HG03103 (cell line): ENCODE results near the gene PSMD14.
A peak's percentile ranks its signal among the peaks of the same experiment; 100 is the strongest.

ENCODE experiments used
- ATAC-seq: cut with Tn5 transposase; IDR thresholded peaks from one replicate; pipeline ENCODE4 v1.9.1; 2021; ENCODE audit warnings: low read depth; ENCODE audit not compliant: unreplicated experiment

PSMD14 gene

DNA sequence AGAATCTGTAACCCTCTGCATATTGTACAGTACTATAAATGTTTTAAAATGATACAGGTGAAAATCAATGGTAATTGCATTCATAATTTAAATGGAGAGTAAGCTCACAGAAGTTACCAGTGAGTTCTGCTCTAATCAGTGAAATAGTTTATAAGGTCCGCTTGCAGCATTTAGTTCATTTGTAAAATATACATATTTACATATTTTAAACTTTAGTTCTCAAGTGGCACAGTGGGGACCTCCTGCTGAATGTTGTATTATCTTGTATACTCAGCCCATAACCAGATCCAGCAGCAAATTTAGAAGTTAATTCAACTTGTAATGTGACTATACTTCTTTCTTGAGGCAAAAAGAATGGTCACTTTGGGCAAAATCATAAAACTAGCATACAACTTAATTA, 66.2 kb downstream of the PSMD14 start:
- no peak for ATAC-seq

DNA sequence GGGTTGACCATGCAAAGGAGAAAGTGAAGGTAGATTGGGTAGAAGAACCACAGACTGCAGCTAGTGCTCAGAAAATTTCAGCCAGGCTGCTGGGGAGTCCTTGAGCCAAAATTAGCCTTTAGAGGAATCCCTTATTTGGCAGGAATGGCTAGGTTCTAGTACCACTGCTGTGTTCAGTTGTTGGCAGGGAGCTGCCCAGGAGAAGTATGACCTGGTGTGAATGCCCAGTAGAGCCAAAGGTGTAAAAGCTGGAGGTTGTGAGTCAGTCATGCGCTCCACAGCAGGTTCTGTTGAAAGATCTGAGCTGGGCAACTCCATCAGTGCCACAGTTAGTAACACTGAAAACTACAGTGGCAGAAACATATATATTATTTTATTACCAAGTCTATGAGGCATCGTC, 71.5 kb downstream of the PSMD14 start:
- ATAC-seq = no peak

DNA sequence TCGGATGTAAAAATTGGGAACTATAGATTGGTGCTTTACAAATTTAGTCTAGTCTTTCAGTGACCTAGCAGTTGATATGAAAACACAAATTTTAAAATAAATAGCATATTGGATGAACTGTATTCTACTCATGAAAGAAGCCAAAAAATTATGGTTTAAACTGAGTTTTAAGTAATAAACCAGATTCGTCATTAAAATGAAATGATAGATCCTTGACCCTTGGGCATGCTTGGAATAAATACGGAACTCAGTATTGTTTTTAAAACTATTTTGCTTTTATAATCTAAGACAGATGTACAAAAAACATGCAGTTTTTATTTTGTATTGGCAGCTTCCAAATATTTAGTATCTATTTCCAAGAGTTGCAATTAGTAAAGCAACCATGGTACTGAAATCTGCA, 73.3 kb downstream of the PSMD14 start:
- no peak for ATAC-seq

DNA sequence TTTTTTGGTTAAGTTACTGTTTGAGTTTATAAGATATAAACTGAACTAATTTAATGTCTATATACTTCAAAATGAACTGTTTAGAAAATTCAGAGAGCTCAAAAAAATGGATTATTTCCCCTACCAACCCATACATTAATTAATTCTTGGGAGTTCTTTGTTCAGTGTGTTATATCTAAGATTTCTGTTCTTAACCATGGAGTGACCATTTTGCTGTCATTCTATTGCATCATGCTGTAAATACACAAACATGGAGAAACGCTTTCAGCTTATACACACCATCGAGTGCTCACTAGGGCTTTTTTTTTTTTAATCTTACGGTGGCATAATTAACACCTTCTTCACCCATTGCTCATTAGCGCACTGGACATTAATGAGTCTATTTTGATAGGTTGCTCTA, 74.5 kb downstream of the PSMD14 start:
- ATAC-seq = no peak

DNA sequence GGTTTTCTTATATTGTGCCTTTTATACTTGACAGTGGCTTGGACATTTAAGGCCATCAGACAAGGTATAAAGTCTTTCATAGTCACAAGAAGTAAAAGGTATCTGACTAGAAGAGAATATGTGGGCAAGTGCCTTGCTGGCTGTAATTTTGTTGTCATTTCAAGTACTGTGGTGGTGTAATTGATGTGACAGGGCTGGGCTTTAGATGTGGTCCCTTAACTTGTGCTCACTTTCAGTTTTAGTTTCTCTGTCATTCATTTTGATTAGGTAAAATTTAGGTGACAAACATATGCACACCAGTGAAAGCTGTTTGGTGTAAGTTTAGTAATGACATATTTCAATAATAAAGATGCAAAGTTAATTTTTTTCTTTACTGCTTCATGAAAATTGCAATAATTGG, 76.6 kb downstream of the PSMD14 start:
- ATAC-seq = peak; percentile 56

DNA sequence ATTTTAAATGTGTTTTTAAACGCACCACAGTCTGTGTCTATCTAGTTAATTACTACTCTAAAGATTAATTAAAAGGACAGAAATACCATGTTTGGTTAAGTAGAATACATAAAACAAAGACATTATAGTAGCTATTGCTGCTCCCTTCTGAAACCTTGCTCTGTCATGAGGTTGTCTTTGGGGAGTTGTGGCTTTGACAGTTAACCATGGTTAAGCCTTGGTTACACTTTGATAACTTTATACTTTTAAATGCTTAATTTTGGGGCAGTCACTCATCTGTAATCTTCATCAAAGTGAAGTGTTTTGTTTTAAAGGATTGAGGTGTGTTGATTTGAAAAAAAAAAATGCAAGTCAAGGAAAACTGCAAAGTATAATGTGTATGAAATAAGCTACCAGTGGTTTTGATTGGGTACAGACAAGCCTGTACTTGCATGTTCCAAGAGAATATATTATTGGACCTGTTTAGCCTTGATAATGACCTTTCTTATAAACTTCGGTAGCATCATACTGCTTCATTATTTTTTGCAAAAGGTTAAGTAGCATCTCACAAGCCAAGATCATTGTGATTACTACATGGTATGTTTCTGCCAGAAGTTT, 78.1 kb downstream of the PSMD14 start:
- ATAC-seq = peak; percentile 50

DNA sequence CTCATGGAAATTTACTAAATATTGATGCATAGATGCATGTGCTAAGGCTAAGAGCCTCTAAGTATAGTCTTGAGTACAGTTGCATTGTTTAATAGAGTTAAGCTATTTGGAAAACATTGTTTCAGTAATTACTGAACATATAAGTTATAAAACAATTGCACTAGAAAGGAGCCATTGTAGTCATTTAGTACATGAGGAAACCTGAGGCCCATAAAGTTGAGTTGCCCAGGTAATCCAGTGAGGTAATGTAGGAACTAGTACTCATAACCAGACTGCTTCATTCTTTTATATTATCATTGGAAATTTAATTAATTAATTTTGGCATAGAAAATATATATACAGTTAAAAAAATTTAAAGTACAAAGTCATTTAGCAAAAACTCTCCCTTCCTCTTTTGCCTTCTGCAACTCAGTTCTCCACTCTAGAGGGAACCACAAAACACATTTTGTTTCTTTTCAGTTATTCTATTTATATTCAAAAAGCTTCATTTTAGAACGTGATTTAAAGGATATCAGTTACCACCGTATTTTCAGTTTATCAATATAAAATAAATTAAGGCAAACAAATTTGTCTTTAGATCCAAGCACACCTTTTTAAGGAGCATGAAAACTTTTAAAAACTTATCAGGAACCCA, 80.0 kb downstream of the PSMD14 start:
- ATAC-seq = peak; percentile 31

DNA sequence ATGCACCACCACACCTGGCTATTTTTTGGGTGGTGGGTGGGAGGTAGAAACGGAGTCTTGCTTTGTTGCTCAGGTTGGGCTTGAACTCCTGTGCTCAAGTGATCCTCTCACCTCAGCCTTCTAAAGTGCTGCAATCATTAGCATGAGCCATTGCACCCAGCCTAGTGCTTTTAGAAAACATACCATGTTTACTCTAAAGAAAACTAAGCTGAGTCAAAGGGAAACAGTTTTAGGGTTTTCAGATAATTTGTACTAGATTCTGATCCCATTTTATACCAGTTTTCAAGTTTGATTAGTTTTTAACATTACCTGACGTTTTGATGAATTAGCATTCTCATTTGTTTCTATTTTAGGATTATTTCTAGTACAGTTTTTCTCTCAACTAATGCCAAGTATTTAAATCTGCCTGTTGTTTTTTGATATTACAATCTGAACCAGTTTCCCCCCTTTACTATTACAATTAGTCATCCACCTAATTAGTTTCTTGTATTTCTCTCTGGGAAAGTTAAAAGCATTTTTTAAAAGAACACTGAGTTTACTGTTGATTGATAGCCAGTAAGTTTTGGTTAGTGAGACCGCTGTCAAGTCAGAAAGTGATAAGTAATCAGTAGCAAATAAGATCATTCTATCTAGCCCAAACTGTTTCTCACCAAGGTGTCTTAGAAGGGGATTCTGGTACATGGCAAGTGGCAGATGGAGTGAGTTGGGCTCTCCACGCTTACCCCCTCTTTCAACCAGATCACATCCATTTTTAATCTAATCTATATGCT, 83.7 kb downstream of the PSMD14 start:
- ATAC-seq = no peak

DNA sequence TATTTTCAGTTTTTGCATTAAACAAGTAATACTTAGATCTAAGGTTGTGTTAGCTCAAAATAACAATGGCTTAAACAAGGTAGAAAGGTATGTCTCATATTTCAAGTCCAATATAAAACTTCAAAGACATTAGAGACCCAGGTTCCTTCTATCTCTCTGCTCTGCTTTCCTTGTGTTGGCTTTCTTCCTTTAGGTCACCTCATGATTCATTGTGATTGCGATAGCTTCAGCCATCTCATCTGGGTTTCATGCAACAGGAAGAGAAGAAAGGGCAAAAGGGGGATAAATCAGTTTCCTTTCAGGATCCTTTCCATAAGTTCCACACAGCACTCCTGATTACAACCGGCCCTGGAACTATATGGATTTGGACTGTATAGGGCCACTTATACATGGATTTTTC, 91.9 kb downstream of the PSMD14 start:
- no peak for ATAC-seq

DNA sequence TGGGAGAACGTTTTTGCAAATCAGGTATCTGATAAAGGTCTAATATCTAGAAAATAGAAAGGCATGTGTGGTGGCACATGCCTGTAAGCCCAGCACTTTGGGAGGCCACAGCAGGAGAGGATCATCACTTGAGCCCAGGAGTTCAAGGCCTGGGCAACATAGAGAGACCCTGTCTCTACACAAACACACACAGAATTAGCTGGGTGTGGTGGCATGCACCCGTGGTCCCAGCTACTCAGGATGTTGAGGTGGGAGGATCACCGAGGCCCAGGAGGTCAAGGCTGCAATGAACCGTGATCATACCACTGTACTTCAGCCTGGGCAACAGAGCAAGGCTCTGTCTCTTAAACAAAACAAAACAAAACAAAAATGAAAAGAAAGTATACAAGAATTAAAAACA, 94.1 kb downstream of the PSMD14 start:
- ATAC-seq = no peak

DNA sequence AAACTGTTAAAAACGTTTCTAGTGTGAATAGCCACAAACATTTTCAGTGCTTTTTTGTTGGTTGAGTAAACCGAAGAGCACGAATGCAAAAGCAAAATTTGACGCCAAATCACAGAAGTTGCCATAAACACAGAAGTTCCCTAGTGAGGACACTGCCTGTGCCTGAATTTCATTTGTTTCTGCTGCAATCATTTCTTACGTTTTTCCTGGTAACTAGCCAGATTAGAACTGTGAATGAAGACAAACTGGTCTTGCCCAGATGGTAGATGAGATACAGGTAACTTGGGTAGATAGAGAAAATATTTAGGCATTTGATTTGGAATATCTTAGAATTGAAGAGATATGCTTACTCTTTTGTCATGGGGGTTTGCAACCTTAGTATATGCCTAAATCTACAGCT, 98.1 kb downstream of the PSMD14 start:
- ATAC-seq = no peak

DNA sequence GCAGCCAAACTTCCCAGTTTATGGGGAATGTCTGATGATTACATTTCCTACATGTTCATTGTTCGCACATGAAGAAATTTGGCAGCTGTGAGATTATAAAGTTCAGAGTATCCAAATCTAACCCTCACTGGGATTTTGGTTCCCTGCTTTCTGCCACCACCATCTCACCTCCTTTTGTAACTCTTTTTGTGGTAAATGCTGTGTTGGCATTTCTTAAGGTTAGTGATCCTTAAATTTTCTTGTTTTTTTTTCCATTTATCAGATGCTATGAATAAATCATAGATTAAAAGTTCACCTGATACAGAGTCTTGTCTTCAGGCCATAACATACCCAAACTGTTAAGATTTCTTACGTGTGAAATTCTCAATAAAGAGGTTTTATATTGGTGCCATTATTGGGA, 99.4 kb downstream of the PSMD14 start:
- ATAC-seq = no peak

DNA sequence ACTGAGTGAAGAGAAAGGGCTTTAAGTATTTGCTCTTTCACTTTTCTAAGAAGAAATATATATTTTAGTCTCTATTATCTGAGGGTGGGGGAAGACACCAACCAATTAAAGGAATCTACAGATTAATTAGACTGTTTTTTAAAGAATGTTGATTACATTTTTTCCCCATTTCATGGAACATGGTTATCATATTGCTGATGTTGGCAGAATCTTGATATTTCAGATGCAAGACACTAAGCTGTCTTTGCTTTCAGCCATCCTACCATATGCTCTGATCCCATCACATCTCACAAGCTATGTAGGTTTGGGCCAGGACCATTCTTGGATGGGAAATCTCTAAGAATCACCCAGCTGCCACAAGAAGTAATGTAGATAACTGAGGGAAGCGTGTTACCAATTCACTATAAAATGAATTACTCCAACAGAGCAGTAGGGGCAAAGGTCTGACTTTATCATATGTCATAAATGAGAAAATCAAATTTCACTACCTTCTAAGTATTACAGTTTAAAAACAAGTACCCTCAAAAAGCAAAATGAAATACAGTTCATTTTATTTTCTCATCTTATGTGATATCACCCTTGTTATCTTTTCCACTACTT, 101.2 kb downstream of the PSMD14 start:
- ATAC-seq = no peak

DNA sequence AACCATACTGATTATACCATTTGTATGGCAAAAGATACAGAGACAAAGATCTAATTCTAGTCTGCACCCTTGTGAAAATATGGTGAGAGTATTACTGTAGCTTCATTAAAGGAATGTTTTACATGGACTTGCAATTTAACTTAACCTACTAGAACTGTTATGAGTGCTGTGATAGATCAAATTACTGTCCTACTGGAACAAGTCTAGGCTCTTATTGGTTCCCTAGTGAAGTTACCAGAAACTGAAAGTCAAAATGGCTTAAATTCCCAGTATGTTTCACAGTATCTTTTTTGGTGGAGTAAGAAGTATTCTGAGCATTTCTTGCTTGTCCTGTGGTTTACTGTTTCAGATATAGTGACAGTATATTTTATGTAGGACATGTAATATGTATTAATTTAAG, 104.1 kb downstream of the PSMD14 start:
- ATAC-seq = no peak

DNA sequence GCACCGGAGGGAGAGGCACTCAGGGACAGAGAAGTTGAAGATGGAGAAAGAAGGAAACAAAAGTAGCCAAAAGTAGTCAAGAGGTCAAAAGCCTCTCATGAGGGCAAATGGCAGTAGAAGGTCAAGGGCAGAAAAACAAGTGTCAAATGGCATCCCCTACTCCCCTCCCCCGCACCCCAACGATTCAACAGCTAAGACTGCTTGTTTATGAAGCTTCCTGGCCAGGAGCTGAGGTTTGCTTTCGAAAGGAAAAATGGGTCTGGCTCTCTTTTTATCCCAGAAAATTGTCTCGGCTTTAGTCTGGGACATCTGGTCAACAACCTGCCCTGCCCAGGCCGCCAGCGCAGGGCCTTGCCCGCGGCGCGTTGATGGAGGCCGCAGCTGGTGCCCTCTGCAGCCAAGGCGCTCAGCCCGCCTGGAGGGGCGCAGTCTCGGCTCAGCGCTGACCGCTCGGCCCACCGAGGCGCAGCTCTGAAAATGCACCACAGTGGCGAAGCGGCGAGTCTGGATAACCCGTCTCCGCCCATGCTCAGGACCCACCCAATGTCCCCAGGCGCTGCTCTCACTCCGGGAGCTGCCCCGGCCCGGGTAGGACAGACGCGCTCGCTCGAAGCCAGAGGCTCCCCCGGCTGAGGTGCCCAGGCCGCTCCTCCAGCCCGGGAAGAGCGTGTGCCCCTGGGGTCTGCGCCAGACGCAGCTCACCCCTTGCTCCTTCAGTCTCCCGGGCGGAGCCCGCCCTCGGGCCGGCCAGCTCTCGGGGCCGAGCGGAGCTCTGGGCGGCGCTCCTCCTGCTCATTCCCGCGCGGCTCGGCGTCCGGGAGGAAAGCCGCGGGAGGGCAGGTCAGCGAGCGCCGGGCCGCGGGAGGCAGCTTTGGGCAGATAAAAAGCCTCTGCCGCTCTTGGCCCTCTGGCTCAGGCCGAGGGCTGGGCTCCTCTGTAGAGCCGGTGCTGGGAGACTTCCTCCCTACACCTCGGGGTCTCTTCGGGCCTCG, 106.1 kb downstream of the PSMD14 start:
- ATAC-seq = no peak

DNA sequence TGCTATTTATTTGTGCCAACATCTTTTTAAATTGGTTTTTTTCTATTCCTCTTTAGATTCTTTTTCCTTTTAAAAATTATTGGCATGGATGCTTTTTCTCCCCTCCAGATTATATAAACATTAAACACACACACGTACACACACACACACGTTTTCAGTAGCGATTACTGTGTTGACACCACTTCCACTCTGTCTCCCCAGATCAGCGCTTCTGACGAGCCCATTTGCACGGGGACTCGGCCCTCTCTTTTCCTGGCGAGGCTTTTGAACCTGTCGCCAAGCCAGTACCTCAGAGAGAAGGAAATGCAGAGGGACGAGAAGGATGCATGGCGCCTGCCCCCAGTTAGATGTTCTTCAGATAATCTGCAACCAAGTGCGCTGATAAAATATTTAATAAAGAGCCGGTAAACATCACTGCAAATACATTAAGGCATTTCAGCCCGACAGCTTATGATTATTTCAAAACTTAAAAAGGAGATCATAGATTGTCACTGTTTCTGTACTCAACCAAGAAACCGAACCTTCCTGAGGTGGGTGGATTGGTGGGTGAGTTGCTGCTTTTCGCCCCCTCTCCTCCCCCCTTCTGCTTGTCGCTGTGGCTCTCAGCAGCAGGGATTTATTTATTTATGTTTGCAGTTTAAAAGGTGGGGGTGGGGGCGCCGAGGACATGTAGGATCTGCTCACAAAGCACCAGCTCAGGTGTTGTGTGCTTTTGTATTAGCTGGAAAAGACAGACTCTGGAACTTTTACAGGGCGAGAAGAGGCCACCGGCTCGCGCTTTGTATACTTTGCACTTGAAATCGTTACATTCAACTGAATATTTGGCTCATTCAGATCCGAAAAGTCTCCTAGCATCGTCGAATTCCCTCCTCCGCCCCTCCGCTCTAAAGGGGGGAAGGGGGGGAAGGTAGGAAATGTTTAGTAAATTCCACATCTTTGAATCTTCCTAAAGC, 107.1 kb downstream of the PSMD14 start:
- no peak for ATAC-seq

DNA sequence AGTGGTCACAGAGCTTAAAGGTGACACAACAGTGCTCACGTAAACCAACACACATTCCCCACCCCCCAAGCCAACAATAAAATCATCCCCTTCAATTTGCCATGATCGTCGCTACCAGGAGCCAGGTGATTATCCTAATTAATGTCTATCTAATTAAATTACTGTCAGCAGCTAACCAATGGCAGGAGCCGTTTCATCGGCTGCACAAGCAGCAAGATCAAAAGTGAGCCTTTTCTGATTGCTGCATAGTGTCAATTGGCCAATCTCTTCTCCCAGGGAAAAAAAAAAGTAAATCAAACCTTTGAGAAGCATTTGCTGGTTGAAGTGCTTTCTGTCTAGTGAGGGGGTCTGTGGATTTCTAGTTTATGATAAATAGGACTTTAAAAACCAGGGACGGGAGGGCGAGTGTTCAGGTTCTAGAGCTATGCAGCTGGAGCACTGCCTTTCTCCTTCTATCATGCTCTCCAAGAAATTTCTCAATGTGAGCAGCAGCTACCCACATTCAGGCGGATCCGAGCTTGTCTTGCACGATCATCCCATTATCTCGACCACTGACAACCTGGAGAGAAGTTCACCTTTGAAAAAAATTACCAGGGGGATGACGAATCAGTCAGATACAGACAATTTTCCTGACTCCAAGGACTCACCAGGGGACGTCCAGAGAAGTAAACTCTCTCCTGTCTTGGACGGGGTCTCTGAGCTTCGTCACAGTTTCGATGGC, 107.9 kb downstream of the PSMD14 start, which contains the start of gene TBR1:
TSS of gene TBR1 (plus strand) at position 311 of the 721 bp plus-strand sequence. CDS start at position 425, 114 bp downstream.
- ATAC-seq = no peak

DNA sequence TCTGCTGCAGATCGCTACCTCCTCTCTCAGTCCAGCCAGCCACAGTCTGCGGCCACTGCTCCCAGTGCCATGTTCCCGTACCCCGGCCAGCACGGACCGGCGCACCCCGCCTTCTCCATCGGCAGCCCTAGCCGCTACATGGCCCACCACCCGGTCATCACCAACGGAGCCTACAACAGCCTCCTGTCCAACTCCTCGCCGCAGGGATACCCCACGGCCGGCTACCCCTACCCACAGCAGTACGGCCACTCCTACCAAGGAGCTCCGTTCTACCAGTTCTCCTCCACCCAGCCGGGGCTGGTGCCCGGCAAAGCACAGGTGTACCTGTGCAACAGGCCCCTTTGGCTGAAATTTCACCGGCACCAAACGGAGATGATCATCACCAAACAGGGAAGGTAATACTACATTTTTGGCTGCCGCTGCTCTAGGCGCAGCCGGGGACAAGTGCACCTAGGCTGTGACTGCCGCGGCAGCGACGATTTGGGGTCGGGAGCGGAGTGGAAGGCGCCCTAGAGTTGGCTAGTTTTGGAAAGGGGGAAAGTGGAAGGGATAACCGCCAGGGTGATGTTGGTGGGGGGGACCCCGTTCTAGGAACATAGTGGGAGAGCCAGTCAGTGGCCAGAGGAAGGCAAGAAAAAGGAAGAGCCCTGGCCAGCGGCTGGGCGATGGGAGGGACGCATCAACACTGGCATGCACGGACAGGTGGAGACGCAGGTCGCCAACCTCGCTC, 108.6 kb downstream of the PSMD14 start:
- no peak for ATAC-seq
